ENCODE results near the gene MARCHF5. TPM values are rescaled to one million over a fixed set of nuclear protein-coding genes. Genes with fewer than 3 reads are reported as not detected.
"Not testable (repeated sequence)": the region's sequence is repeated elsewhere in the genome, so short reads cannot be mapped to it uniquely, and the experiment has no call there.

MARCHF5 gene
- total RNA-seq, 8 experiments from 2014 or later, result 10.9 to 32.9 (median 17.1) TPM

DNA sequence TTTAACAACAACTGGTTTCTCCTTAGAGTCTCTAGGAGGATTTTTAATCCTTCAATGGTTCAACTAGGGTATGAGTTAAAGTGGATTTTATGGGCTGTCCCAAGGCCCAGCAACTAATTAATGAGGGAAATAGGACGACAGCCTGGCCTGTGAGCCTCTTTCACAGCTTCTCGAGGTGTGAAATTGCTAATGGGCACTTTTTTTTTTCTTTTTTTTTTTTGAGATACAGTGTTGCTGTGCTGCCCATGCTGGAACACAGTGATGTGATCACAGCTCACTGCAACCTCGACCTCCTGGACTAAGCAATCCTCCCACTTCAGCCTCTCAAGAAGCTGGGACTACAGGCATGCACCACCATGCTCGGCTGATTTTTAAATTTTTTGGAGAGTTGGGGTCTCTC is 87.0 kb downstream of the MARCHF5 start:
- in situ Hi-C loops (cut with MboI; ENCODE audit: low pct_unique_long_range_greater_than_20kb in 2 of 9, low sequenced_read_pairs in 9 of 9, unreplicated experiment in 9 of 9), result no loop called here
- 5 to 85% (median 40%) methylated on average over 1 to 4 of the region's 4 CpGs; no CpG with 5 or more reads in 2 of the 10 experiments for WGBS, 10 experiments
- ATAC-seq (replicated peaks in 6 of 8), result no peak
- no peak overlapping the region for H3K27ac ChIP-seq
- H3K4me3 ChIP-seq, result no peak overlapping the region
- no peaks in the 10 kb centered on the region for H3K4me1 ChIP-seq (replicated peaks in 1 of 2)

DNA sequence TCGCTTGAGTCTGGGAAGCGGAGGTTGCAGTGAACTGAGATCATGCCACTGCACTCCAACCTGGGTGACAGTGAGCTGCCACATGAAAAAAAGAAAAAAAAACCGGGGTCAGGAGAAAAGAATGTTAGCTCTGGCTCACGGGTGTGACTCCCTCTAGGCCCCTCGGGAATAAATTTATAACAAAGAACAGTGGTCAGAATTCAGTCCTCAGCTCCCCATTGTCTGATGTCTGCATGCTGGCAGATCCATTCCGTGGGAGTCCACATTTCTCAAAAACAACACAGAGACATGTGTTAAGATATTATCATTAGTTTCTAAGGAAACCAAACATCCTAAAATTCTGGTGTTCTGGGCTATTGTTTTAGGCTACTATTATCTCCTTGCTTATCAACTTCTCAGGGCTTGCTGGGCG is 90.6 kb downstream of the MARCHF5 start:
- Histone ChIP-seq H3K4me1 (replicated peaks in 1 of 2) (no peaks in the 10 kb centered on the region), H3K27ac (no peak overlapping the region), H3K4me3 (no peak overlapping the region)
- 13 to 81% (median 43%) methylated on average over 1 to 7 of the region's 7 CpGs; no CpG with 5 or more reads in 1 of the 10 experiments for WGBS, 10 experiments
- in situ Hi-C loops (cut with MboI; ENCODE audit: low pct_unique_long_range_greater_than_20kb in 2 of 9, low sequenced_read_pairs in 9 of 9, unreplicated experiment in 9 of 9), result no loop called here
- ATAC-seq (replicated peaks in 6 of 8), result no peak

DNA sequence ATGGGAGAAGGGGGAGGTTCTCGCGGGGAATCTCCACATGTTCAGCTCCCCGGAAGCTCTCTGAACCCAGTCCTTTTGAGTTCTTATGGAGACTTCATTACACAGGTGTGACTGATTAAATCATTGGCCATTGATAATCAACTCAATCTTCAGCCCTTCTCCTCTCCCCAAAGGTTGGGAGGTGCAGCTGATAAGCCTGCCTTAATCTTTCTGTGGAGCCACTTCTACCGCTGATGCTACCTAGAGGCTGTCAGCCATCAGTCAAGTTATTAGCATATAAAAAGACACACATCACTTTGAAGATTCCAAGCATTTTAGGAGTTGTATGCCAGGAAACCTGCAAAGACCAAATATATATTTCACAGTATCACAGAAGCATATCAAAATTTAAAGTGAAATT is 91.7 kb downstream of the MARCHF5 start:
- in situ Hi-C loops (cut with MboI; ENCODE audit: low pct_unique_long_range_greater_than_20kb in 2 of 9, low sequenced_read_pairs in 9 of 9, unreplicated experiment in 9 of 9), result no loop called here
- Histone ChIP-seq H3K27ac (no peak overlapping the region), H3K4me3 (no peak overlapping the region), H3K4me1 (replicated peaks in 1 of 2) (no peaks in the 10 kb centered on the region)
- 0 to 95% (median 63%) methylated on average over 1 to 4 of the region's 4 CpGs; no CpG with 5 or more reads in 1 of the 10 experiments for WGBS, 10 experiments
- ATAC-seq (replicated peaks in 6 of 8), result no peak

DNA sequence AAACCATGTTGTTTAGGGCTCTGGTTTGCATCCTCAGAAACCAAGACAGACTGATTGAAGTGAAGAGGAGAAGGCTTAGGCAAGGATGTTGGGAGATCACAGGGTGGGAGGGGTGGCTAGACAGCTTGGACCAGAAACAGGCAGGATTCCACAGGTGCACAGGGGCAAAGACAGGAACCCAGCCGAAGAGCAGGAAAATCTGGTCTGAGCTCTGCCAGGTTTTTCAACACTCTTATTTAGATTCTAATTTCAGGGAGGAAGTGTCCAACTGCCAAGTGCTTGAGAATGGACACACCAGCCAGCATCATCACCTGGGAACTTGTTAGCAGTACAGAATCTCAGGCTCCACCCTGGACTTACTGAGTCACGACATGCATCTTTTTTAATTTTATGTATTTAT is 93.8 kb downstream of the MARCHF5 start:
- ATAC-seq (replicated peaks in 6 of 8), result no peak
- in situ Hi-C loops (cut with MboI; ENCODE audit: low pct_unique_long_range_greater_than_20kb in 2 of 9, low sequenced_read_pairs in 9 of 9, unreplicated experiment in 9 of 9), result no loop called here
- WGBS, 10 experiments, result 29 to 83% (median 77%) methylated on average over 1 to 2 of the region's 2 CpGs; no CpG with 5 or more reads in 7 of the 10 experiments
- H3K4me1 ChIP-seq (replicated peaks in 1 of 2), result no peaks in the 10 kb centered on the region
- no peak overlapping the region for H3K27ac ChIP-seq
- H3K4me3 ChIP-seq, result no peak overlapping the region

DNA sequence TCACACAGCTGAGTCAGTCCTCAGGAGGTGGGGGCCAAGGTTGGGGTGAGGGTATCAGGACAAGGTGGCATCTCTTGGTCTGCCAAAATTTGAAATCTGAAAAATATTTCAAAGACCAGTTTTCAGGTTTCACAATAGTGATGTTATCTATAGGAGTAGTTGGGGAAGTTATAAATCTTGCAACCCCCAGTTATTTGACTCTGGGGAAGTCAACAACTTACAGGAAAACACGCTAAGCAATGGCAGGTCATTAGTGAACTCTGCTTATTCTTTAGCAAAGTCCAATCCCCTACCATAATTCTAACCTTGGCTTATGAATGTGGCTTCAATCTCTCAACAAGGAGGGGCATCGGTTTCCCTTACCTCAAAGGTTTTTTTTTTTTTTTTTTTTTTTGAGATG is 94.9 kb downstream of the MARCHF5 start:
- no peak overlapping the region for H3K27ac ChIP-seq
- no peak overlapping the region for H3K4me3 ChIP-seq
- WGBS, 10 experiments, result 14 to 100% (median 59%) methylated on average over 1 to 2 of the region's 2 CpGs; no CpG with 5 or more reads in 4 of the 10 experiments
- no peaks in the 10 kb centered on the region for H3K4me1 ChIP-seq (replicated peaks in 1 of 2)
- in situ Hi-C loops (cut with MboI; ENCODE audit: low pct_unique_long_range_greater_than_20kb in 2 of 9, low sequenced_read_pairs in 9 of 9, unreplicated experiment in 9 of 9), result no loop called here
- no peak for ATAC-seq (replicated peaks in 6 of 8)

DNA sequence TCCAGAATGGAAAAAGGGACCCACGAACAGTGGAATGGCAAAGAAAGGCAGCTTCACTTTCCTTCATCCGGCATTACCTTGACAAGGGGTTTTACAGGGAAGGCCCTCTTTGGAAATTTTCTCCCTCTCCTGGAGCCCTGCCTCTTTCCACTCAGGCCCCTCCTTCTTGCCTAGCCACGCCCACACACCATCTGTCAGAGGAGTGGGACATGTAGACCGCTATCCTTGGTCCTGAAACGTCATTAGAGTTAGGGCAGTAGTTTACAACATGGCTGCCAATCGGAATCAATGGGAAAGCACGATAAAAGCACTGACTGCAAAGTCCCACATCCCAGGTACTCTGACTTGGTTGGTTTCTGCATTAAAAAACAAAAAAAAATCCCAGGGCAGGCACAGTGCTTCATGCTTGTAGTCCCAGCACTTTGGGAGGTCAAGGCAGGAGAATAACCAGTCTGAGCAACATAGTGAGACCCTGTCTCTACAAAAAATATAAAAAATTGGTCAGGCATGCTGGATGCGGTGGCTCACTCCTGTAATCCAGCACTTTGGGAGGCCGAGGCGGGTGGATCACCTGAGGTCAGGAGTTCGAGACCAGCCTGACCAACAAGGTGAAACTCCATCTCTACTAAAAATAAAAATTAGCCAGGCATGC is 96.4 kb downstream of the MARCHF5 start:
- H3K27ac ChIP-seq, result no peak overlapping the region
- no peaks in the 10 kb centered on the region for H3K4me1 ChIP-seq (replicated peaks in 1 of 2)
- ATAC-seq (replicated peaks in 6 of 8), result peak; percentile 31 to 96 (median 65)
- no peak overlapping the region for H3K4me3 ChIP-seq
- in situ Hi-C loops (cut with MboI; ENCODE audit: low pct_unique_long_range_greater_than_20kb in 2 of 9, low sequenced_read_pairs in 9 of 9, unreplicated experiment in 9 of 9), result no loop called here
- WGBS, 10 experiments, result 0 to 80% (median 27%) methylated on average over 1 to 5 of the region's 11 CpGs; no CpG with 5 or more reads in 2 of the 10 experiments

DNA sequence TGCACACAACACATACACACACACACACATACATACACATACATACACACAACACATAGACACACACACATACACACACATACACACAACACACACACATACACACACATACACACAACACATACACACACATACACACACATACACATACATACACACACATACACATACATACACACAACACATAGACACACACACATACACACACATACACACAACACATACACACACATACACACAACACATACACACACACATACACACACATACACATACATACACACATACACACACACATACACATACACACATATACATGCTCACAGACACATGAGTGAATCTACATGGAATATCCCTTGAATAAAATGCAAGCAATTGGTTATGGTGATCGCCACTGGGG is 102.2 kb downstream of the MARCHF5 start:
- ATAC-seq (replicated peaks in 6 of 8); in situ Hi-C loops (cut with MboI; ENCODE audit: low pct_unique_long_range_greater_than_20kb in 2 of 9, low sequenced_read_pairs in 9 of 9, unreplicated experiment in 9 of 9); H3K4me3 ChIP-seq; H3K4me1 ChIP-seq (replicated peaks in 1 of 2); H3K27ac ChIP-seq: not testable (repeated sequence)
- WGBS, 10 experiments, result 0% methylated on average over 1 of the region's 1 CpG; no CpG with 5 or more reads in 9 of the 10 experiments

DNA sequence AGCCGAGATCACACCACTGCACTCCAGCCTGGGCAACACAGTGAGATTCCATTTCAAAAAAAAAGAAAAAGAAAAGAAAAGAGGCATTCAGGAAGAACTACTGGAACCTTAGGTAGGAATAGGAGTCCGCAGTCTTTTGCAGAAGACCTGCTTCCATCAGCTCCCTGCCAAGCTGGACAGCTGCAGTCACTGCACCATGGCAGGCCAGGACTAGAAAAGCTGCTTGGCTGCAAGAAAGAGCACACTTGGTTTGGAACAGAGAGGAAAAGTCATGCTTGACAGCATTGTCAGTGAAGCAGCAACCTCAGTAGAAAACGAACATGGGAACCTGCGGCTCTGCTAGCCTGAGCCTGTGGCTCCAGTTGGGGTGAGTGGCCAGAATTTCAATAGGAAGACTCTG is 104.3 kb downstream of the MARCHF5 start:
- no peak overlapping the region for H3K4me3 ChIP-seq
- WGBS, 10 experiments, result 18 to 77% (median 57%) methylated on average over 2 to 4 of the region's 4 CpGs; no CpG with 5 or more reads in 4 of the 10 experiments
- H3K4me1 ChIP-seq (replicated peaks in 1 of 2), result no peaks in the 10 kb centered on the region
- in situ Hi-C loops (cut with MboI; ENCODE audit: low pct_unique_long_range_greater_than_20kb in 2 of 9, low sequenced_read_pairs in 9 of 9, unreplicated experiment in 9 of 9), result no loop called here
- no peak for ATAC-seq (replicated peaks in 6 of 8)
- no peak overlapping the region for H3K27ac ChIP-seq

DNA sequence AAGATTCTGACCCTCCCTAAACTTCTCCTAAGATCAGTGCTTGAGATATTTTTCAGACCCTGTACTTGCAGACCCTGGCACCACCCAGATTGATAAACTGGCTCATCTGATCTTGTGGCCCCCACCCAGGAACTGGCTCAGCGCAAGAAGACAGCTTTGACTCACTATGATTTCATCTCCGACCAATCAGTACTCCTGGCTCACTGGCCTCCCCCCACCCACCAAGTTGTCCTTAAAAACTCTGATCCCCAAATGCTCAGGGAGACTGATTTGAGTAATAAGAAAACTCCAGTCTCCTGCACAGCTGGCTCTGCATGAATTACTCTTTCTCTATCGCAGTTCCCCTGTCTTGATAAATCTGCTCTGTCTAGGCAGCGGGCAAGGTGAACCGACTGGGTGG is 111.3 kb downstream of the MARCHF5 start:
- in situ Hi-C loops (cut with MboI; ENCODE audit: low pct_unique_long_range_greater_than_20kb in 2 of 9, low sequenced_read_pairs in 9 of 9, unreplicated experiment in 9 of 9); H3K4me3 ChIP-seq; H3K4me1 ChIP-seq (replicated peaks in 1 of 2); H3K27ac ChIP-seq; ATAC-seq (replicated peaks in 6 of 8): not testable (repeated sequence)
- 50 to 100% (median 83%) methylated on average over 1 to 5 of the region's 5 CpGs; no CpG with 5 or more reads in 1 of the 10 experiments for WGBS, 10 experiments

Other genes with a start within 250 kb of the MARCHF5 start
- 10 to 100 TPM in 3 of 8 experiments, 1 to 10 TPM in 5; 1.2 to 11.8 (median 7.7) TPM for gene CPEB3, start 89 bp upstream of the MARCHF5 start, total RNA-seq

Measured in motor neuron (in vitro differentiated cells).